MM.1S (cell line): Measurements from ENCODE around the gene MRPL30.

Experiments
- DNase-seq: peaks from one replicate; pipeline ENCODE4 v3.0.0-alpha.2; 2015
- H2AFZ ChIP-seq: fragments of 300-600 bp; sonication (generic); 2 replicates; pipeline ENCODE4 v1.6.0; 2016; ENCODE audit warnings: antibody characterized with exemption, low read length
- H3F3A ChIP-seq: fragments of 300-600 bp; sonication (generic); 2 replicates; pipeline ENCODE4 v1.6.1; 2016; ENCODE audit warnings: mild to moderate bottlenecking, antibody characterized with exemption, low read length, moderate library complexity, mixed read lengths; ENCODE audit not compliant: insufficient read depth
- H3K27ac ChIP-seq: fragments of 300-600 bp; sonication (generic); 2 replicates; pipeline ENCODE4 v1.5.1; 2016; ENCODE audit warnings: mild to moderate bottlenecking, low read length
- H3K27me3 ChIP-seq: fragments of 300-600 bp; sonication (generic); replicated peaks from 2 replicates; pipeline ENCODE4 v1.6.0; 2016; ENCODE audit warnings: low read length; ENCODE audit not compliant: insufficient read depth
- H3K36me3 ChIP-seq: fragments of 300-600 bp; sonication (generic); replicated peaks from 2 replicates; pipeline ENCODE4 v1.6.1; 2016; ENCODE audit warnings: mild to moderate bottlenecking, low read length, mixed read lengths; ENCODE audit not compliant: insufficient read depth
- H3K4me1 ChIP-seq: fragments of 300-600 bp; sonication (generic); 2 replicates; pipeline ENCODE4 v1.6.1; 2016; ENCODE audit warnings: low read length, mixed read lengths
- H3K4me2 ChIP-seq: fragments of 300-600 bp; sonication (generic); 2 replicates; pipeline ENCODE4 v1.6.0; 2016; ENCODE audit warnings: low read depth, low read length
- H3K4me3 ChIP-seq: fragments of 300-600 bp; sonication (generic); 2 replicates; pipeline ENCODE4 v1.5.1; 2016; ENCODE audit warnings: low read length, mixed read lengths
- H3K79me2 ChIP-seq: fragments of 300-600 bp; sonication (generic); 2 replicates; pipeline ENCODE4 v1.6.1; 2016; ENCODE audit warnings: mixed run types, low read length, mixed read lengths
- H3K9ac ChIP-seq: fragments of 300-600 bp; sonication (generic); 2 replicates; pipeline ENCODE4 v1.6.1; 2016; ENCODE audit warnings: low read length, mixed read lengths
- H3K9me2 ChIP-seq: fragments of 300-600 bp; sonication (generic); replicated peaks from 2 replicates; pipeline ENCODE4 v1.6.1; 2016; ENCODE audit warnings: mild to moderate bottlenecking, low read length, mixed read lengths; ENCODE audit not compliant: insufficient read depth
- H3K9me3 ChIP-seq: fragments of 300-600 bp; sonication (generic); replicated peaks from 2 replicates; pipeline ENCODE4 v1.6.1; 2016; ENCODE audit warnings: mild to moderate bottlenecking, low read length, mixed read lengths; ENCODE audit not compliant: insufficient read depth
- H4K20me1 ChIP-seq: fragments of 300-600 bp; sonication (generic); 2 replicates; pipeline ENCODE4 v1.6.1; 2016; ENCODE audit warnings: mild to moderate bottlenecking, low read length, moderate library complexity, mixed read lengths; ENCODE audit not compliant: insufficient read depth
- CTCF ChIP-seq: fragments of 300-600 bp; sonication (generic); IDR thresholded peaks from 2 replicates; pipeline ENCODE4 v1.5.1; 2016; ENCODE audit warnings: antibody characterized with exemption, low read length, mixed read lengths
- EZH2 ChIP-seq: fragments of 300-600 bp; sonication (generic); optimal IDR thresholded peaks from 2 replicates; pipeline ENCODE3; 2017; ENCODE audit warnings: low read depth, mild to moderate bottlenecking, antibody characterized with exemption, low read length, mixed read lengths
- EZH2phosphoT487 ChIP-seq: fragments of 300-600 bp; sonication (generic); IDR thresholded peaks from 2 replicates; pipeline ENCODE4 v1.6.1; 2018; ENCODE audit warnings: antibody characterized with exemption, low read length

MRPL30 gene

GRCh38 chr2:99238599-99238998 lies 57.6 kb downstream of the MRPL30 start:
- Histone ChIP-seq H3K27ac (no peak overlapping the region), H4K20me1 (no peaks in the 10 kb centered on the region), H3K9me2 (no peaks in the 10 kb centered on the region), H3K9me3 (no peaks in the 10 kb centered on the region), H3F3A (no peaks in the 10 kb centered on the region), H2AFZ (no peak overlapping the region), H3K9ac (no peak overlapping the region), H3K27me3 (no peaks in the 10 kb centered on the region), H3K4me2 (no peak overlapping the region), H3K4me1 (no peaks in the 10 kb centered on the region), H3K79me2 (no peaks in the 10 kb centered on the region), H3K36me3 (no peaks in the 10 kb centered on the region), H3K4me3 (no peak overlapping the region)
- no peak for TF ChIP-seq CTCF
- no peak for TF ChIP-seq EZH2
- no peak for TF ChIP-seq EZH2phosphoT487
- no peak for DNase-seq

- H3K36me3 ChIP-seq: no peaks in the 10 kb centered on the region
- no peak overlapping the region for H2AFZ ChIP-seq
- no peak for DNase-seq
Measured at GRCh38 chr2:99240431-99240830, 59.4 kb downstream of the MRPL30 start.

GRCh38 chr2:99242151-99242550 lies 61.2 kb downstream of the MRPL30 start:
- Histone ChIP-seq H3K9me2 (no peaks in the 10 kb centered on the region), H3K9ac (no peak overlapping the region), H3K9me3 (no peaks in the 10 kb centered on the region), H3K36me3 (no peaks in the 10 kb centered on the region), H3K4me1 (no peaks in the 10 kb centered on the region), H4K20me1 (no peaks in the 10 kb centered on the region), H3K27ac (no peak overlapping the region), H3K27me3 (no peaks in the 10 kb centered on the region), H3K4me2 (no peak overlapping the region), H3K4me3 (no peak overlapping the region), H3F3A (no peaks in the 10 kb centered on the region), H3K79me2 (no peaks in the 10 kb centered on the region), H2AFZ (no peak overlapping the region)
- no peak for TF ChIP-seq EZH2phosphoT487
- no peak for TF ChIP-seq CTCF
- no peak for TF ChIP-seq EZH2
- no peak for DNase-seq

More at GRCh38 chr2:99240431-99240830, 59.4 kb downstream of the MRPL30 start:
- H3F3A ChIP-seq: no peaks in the 10 kb centered on the region
- no peak overlapping the region for H3K4me3 ChIP-seq
- H3K4me1 ChIP-seq: no peaks in the 10 kb centered on the region
- H3K9ac ChIP-seq: no peak overlapping the region
- H4K20me1 ChIP-seq: no peaks in the 10 kb centered on the region
- no peak overlapping the region for H3K4me2 ChIP-seq
- H3K27ac ChIP-seq: no peak overlapping the region
- no peaks in the 10 kb centered on the region for H3K9me2 ChIP-seq
- H3K79me2 ChIP-seq: no peaks in the 10 kb centered on the region
- no peaks in the 10 kb centered on the region for H3K27me3 ChIP-seq
- TF ChIP-seq EZH2 (no peak), EZH2phosphoT487 (no peak), CTCF (no peak)
- H3K9me3 ChIP-seq: no peaks in the 10 kb centered on the region
